NB4 (cell line): ENCODE data around the gene TPRG1.

Experiments
- CTCF ChIP-seq: IDR thresholded peaks from one replicate; pipeline ENCODE4 v1.5.1; 2012; ENCODE audit warnings: low read depth, low read length
- POLR2A ChIP-seq: IDR thresholded peaks from 2 replicates; pipeline ENCODE4 v1.6.1; 2011; ENCODE audit warnings: mild to moderate bottlenecking; ENCODE audit not compliant: insufficient read length; ENCODE audit errors: extremely low read depth
- TF ChIP-seq, protein P1 (sequence below): IDR thresholded peaks from 2 replicates; pipeline ENCODE4 v1.6.1; 2011; ENCODE audit warnings: low read depth, low read length

DNA sequence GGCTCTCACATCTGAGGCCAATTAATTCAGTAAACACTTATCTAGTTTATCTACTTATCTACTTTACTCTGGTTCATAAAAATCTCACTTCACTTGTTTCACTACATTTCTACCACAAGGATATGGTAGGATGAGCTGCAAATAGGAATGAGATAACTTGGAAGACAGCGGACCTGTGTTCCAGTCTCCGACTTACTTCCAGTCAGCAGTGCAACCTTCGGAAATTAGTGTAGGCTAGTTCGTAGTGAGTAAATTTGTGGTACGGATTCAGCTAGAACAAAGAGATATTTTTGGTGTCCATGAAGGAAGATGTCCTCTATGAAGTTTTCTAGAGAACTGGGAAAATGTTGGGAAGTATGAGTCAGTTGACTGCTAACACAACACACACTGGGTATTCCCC, 66.3 kb downstream of the TPRG1 start:
- TF ChIP-seq POLR2A (no peak), CTCF (no peak)
- TF ChIP-seq, protein P1, sequence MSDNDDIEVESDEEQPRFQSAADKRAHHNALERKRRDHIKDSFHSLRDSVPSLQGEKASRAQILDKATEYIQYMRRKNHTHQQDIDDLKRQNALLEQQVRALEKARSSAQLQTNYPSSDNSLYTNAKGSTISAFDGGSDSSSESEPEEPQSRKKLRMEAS = no peak
